Heart left ventricle (tissue), 13 donors: ENCODE measurements around the gene ALG9.

Source experiments
- POLR2A ChIP-seq, 2 donors: fragments of 450-650 bp; IDR thresholded peaks; one replicate each; pipeline ENCODE4 v1.6.1; 2017; ENCODE audit warnings: antibody characterized with exemption in 2 of 2, mild to moderate bottlenecking in 2 of 2, moderate library complexity in 2 of 2
- TF ChIP-seq, protein P1 (sequence below), 12 donors: fragments of 200-600 bp; sonication (generic) in 4 of 12; IDR thresholded peaks; one replicate each; pipeline versions ENCODE4 v1.5.0 to v1.8.0; 2018 to 2022; ENCODE audit warnings: antibody characterized with exemption in 12 of 12, mild to moderate bottlenecking in 5 of 12
- donor health status: ischemic (EF 13 %, LVEDD 7.1; RV severe dilation, severe dysfunction).
- donor health status: DM: no; HTN: yes; CAD: no.
- donor health status: DM: no; HTN: no; CAD: no.
- donor health status: ischemic (EF 25% LVEDD 6.9; RV normal size, moderate dysfunction).
- donor health status: ischemic (EF 25% LVEDD 5.7; RV mildly dilated, moderate dysfunction).
- donor health status: ischemic (EF 35%, LVEDD 5.7; RV mildly dilated, moderate dysfunction).
- donor health status: nonischemic (EF 11% LVEDD 7.7; RV severe dilation, severe dysfunction).
- donor health status: DM: yes; HTN: yes; CAD: no.
- donor health status: PGD.
- donor health status: ischemic (EF 29% LVEDD 5.4; RV normal size, mild dysfunction).
- donor health status: nonischemic (EF 23%, LVEDD 6.1; RV moderate dilation, normal function).

DNA sequence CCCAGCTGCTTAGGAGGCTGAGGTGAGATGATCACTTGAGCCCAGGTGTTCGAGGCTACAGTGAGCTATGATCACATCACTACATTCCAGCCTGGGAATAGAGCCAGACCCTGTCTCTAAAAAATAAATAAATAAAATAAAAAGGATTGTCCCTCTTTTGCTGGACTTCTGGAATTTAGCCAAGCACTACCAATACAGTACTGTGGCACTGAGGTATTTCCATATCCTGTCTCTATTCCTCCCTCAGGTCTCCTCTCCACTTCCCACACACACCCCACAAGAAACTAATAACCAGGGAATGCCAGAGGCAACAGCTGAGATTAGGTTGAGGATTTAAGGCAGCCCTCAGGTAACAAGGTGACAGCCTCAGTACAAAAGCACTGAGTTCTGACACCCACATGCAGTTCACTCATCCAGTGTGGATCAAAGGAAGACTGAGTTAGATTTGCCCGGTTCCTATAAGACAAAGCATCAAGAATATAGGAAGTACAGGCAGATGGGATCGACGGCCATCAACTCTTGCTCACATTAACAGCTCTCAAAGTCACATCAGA, 100.7 kb downstream of the ALG9 start:
- no peak for TF ChIP-seq POLR2A (IDR thresholded peaks at IDR 0.05)
- TF ChIP-seq, protein P1, sequence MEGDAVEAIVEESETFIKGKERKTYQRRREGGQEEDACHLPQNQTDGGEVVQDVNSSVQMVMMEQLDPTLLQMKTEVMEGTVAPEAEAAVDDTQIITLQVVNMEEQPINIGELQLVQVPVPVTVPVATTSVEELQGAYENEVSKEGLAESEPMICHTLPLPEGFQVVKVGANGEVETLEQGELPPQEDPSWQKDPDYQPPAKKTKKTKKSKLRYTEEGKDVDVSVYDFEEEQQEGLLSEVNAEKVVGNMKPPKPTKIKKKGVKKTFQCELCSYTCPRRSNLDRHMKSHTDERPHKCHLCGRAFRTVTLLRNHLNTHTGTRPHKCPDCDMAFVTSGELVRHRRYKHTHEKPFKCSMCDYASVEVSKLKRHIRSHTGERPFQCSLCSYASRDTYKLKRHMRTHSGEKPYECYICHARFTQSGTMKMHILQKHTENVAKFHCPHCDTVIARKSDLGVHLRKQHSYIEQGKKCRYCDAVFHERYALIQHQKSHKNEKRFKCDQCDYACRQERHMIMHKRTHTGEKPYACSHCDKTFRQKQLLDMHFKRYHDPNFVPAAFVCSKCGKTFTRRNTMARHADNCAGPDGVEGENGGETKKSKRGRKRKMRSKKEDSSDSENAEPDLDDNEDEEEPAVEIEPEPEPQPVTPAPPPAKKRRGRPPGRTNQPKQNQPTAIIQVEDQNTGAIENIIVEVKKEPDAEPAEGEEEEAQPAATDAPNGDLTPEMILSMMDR (IDR thresholded peaks at IDR 0.05), result no peak
